ENCODE measurements around the gene FOXE1.

The FOXE1 gene

DNA sequence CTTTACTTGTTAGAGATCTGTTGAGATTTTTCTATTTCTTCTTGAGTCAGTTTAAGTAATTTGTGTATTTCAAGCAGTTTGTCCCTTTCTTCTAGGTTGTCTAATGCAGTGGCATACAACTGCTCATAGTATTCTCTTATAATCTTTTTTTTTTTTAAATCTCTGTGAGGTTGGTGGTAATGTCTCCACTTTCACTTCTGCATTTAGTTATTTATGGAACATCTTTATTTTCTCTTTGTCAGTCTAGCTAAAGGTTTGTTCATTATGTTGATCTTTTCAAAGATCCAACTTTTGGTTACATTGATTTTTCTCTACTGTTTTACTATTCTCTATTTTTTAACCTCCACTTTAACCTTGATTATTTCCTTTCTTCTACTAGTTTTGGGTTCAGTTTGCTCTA is 13.8 kb downstream of the FOXE1 start:
- no peak for DNase-seq (ENCODE audit: low spot score)

- DNase-seq (ENCODE audit: low spot score), result no peak
Observed at GRCh38 chr9:97868859-97869258, 15.8 kb downstream of the FOXE1 start.

GRCh38 chr9:97873425-97873824 is 20.4 kb downstream of the FOXE1 start:
- DNase-seq (ENCODE audit: low spot score), result no peak

GRCh38 chr9:97873882-97874281 is 20.9 kb downstream of the FOXE1 start:
- no peak for DNase-seq (ENCODE audit: low spot score)

- no peak for DNase-seq (ENCODE audit: low spot score)
Observed at GRCh38 chr9:97874624-97875023, 21.6 kb downstream of the FOXE1 start.

GRCh38 chr9:97875111-97875510 is 22.1 kb downstream of the FOXE1 start:
- no peak for DNase-seq (ENCODE audit: low spot score)

GRCh38 chr9:97876061-97876460 is 23.0 kb downstream of the FOXE1 start:
- DNase-seq (ENCODE audit: low spot score), result no peak

- no peak for DNase-seq (ENCODE audit: low spot score)
Observed at GRCh38 chr9:97880336-97880735, 27.3 kb downstream of the FOXE1 start.

GRCh38 chr9:97889941-97890887 is 37.2 kb downstream of the FOXE1 start:
- peak; percentile 10 for DNase-seq (ENCODE audit: low spot score)

DNA sequence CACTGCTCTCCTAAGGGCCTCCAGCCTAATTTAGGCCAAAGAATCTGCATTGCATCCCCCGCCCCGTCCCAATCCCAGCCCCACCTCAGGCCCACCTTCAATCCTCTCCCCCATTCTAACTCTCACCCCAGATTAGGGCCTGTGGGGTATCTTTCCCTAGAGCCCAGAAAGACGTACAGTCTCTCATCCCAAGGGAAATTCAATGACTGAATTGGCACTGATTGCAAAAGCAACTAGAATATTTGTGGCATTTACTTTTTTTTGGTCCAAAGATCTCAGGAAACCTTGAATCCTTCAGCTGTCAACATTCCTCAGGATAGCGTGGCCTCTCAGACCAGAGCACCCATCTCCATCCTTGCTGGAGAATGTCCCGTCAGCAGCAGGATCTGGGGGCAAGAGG is 38.7 kb downstream of the FOXE1 start:
- DNase-seq (ENCODE audit: low spot score), result no peak

GRCh38 chr9:97892421-97892820 is 39.4 kb downstream of the FOXE1 start:
- no peak for DNase-seq (ENCODE audit: low spot score)

DNA sequence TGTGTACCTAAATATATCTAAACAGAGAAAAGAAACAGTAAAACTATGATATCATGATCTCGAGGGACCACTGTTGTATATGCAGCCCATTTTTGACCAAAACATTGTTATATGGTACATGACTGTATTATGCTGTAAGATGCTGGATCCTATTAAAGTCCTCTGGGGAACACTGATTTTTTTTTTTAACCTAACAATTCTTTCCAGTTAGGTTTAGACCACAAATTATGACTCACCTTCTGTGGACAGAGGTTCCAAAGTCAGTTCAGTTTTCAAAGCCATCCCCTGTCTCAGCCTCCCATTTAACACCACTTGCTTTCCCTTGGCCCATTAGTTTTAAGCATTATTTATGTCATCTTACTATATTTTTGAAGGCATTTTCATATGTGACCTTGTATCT is 42.2 kb downstream of the FOXE1 start:
- DNase-seq (ENCODE audit: low spot score), result no peak

DNA sequence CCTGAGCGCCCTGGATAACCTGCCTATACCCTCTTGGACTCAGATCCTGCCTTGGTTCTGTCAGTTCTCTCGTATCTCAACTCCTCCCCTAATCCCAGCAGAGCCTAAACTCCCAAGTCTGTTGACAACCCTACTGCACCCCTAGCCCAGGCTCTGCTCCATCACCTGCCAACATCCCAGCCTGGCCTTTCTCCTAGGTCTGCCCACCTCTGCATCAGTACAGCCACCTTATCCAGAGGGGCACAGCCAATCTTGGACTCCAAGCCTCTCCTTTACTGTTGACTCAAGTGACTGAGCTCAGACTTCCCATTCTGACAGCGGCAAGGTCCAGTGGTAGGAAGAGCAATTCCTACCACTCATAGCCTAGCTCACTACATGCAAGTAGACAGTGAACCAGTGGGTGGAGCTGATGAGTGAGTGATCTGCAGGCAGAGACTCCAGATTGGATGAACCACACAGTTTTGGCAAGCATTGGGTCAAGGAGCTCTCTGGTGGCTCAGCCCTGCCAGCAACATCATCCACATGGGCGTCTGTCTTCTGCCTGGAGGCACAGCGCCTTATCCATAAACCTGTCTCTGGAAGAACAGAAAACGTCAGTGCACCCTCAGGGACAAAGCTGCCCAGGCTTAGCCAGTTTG is 42.8 kb downstream of the FOXE1 start:
- no peak for DNase-seq (ENCODE audit: low spot score)

DNA sequence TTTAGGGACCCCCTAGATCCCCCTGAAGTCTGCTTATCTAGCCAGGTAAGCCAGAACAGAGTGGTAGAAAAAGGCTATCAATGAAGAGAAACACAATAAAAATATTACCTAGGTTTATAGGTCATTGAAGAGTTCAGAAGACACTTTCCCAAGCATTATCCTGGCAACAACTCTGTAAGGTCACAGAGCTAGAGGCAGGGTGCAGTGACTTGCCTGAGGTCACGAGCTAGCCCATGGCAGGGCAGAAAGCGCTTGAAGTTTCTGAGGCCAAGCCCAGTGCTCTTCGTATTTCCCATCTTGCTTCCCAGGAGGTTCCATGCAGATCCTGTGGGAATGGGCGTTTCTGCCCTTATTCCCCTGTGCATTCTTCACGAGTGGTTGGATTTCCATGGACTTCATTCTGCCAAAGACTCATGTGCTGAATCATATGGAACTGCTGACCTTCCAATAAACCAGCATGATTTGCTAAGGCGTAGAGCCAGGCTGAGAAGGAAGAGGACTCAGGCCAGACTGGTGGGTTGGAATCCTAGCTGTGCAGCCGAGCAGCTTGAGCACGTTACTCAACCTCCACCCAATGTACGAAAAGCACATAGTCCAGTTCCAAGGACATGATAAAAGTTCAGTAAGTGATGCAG is 47.2 kb downstream of the FOXE1 start:
- no peak for DNase-seq (ENCODE audit: low spot score)

DNA sequence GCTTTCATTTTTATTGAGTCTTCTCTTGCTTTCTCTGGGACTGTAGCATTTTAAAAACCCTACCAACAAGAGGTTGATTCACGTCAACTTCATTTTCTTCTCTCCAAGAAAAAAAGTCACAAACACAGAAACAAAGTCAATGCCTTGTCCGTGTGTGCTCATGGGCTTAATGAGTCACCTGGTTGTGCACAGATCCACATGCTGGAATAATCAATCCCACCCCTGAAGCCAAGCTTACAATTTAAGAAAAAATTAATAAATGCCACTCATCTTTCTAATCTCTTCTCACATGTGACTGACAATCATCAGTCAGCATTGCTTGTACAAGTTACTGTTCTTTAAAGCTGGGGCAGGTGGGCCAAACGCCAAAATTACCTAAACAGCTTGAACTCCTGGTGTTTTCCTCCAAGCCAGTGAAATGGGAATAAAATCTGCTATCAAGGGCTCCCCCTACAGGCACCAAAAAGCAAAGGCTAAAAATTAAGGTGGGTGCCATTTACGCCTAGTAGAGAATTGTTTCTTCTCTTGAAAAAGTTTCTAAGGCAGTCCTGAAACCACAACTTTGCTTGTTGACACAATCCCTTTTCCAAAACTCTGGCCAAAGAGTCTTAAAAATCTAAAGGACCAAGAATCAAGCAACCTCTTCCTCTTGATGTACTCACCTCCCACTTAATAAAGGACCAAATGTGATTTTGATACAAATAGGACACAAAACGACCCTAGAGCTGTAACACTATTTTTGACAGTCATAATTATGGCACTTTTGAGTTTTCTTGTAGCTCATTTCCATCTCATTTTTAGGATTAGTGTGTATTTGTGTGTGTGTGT is 47.9 kb downstream of the FOXE1 start:
- peak; percentile 30 for DNase-seq (ENCODE audit: low spot score)

DNA sequence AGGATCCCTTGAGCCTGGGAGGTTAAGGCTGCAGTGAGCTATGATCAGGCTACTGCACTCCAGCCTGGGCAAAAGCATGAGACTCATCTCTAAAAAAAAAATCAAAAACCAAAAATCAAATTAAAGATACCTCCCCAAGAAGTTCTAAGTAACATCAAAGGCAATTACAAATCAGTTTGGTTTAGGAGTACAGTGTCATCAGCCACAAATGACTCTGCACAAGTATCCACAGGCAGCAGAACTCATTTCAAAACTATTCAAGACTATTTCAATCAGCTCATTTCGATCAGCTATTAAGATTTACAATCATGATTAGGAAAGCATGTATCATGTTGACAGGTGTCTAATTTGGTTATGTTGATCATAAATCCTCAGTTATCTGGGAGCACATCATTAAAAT is 50.2 kb downstream of the FOXE1 start:
- DNase-seq (ENCODE audit: low spot score), result no peak

DNA sequence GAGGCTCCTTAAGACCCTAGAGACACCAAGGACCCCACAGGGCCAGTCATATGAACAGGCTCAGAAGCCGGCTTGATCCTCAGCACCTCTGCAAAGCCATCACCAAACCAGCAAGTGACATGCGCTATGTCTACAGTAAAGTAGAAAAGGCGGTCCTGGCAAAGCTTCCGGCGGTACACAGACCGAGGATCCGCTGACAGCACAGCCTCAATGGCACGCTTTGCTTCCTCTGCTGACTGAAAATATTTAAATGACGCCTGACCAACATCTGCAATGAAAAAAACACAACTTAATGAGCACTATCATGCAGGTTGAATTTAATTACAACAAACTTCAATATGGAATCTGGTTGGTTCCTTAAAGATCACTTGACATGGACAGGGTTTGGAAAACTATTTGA is 51.7 kb downstream of the FOXE1 start:
- no peak for DNase-seq (ENCODE audit: low spot score)

DNA sequence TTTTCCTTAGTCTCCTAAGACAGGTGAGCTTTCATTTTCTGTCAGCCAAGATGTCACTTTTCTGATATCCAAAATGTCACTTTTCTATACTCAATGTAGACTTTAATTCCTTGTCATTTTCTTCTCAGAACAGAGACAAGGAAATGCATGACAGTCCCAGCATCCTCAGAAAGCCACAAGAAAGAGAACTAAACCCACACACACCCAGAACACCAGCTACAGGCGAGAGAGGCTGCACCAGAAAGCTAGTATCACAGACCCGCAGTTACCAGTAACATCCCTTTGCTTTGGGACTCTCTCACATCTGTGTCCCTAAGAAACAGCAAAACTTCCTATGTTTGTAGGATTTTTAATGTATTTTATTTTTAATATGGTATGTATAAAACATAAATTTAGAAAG is 52.2 kb downstream of the FOXE1 start:
- no peak for DNase-seq (ENCODE audit: low spot score)

Data from kidney capillary endothelial cell (primary cell).